HepG2 (cell line): ENCODE measurements around the gene CCDC175. TPM values are rescaled to one million over a fixed set of nuclear protein-coding genes. Genes with fewer than 3 reads are reported as not detected.

Experiments
- FOXJ3 ChIP-seq: sonication (generic); formaldehyde crosslinking; IDR thresholded peaks from 2 replicates; pipeline ENCODE4 v1.4.0; 2020; ENCODE audit warnings: missing genetic modification reagents, mild to moderate bottlenecking, borderline replicate concordance
- NFRKB ChIP-seq: fragments of 450-650 bp; IDR thresholded peaks from 2 replicates; pipeline ENCODE4 v1.6.1; 2017
- ZSCAN9 ChIP-seq: IDR thresholded peaks from 2 replicates; pipeline ENCODE4 v1.6.1; 2016; ENCODE audit warnings: borderline replicate concordance
- polyA plus RNA-seq, 8 experiments: library from polyadenylated mRNA; depleted of rRNA in 3 of 8; stranded (reverse) in 7 of 8; unstranded in 1 of 8; fragments of >200 nt; fragmentation: Illumina TruSeq in 4 of 8; extraction: Trizol in 4 of 8; gene quantifications; 2 replicates each; pipeline versions ENCODE4 v1.2.1 to v1.2.3, GENCODE V29; 2011 to 2016; ENCODE audit warnings: low read depth in 4 of 8, missing spikeins in 1 of 8, mixed read lengths in 1 of 8; ENCODE audit not compliant: insufficient read depth in 1 of 8
- total RNA-seq, 5 experiments: library from RNA; depleted of rRNA; stranded (reverse); fragments of >200 nt; fragmentation: Illumina TruSeq; extraction: Trizol; gene quantifications; 2 replicates each; pipeline ENCODE4 v1.2.3, GENCODE V29; 2016; ENCODE audit warnings: low read depth in 1 of 5
- TF ChIP-seq, protein P1 (sequence below): sonication (generic); formaldehyde crosslinking; IDR thresholded peaks from 2 replicates; pipeline ENCODE4 v1.4.0; 2020; ENCODE audit warnings: mild to moderate bottlenecking, low read depth, missing genetic modification reagents
- TF ChIP-seq, protein P2 (sequence below): sonication (generic); formaldehyde crosslinking; IDR thresholded peaks from 2 replicates; pipeline ENCODE4 v1.5.0; 2020; ENCODE audit warnings: mild to moderate bottlenecking, missing genetic modification reagents, borderline replicate concordance

The CCDC175 gene
- total and polyA plus RNA-seq, 2 of the 13 experiments (the other 11 are each of a cell fraction or from before 2014, with no cell fraction given): not detected

DNA sequence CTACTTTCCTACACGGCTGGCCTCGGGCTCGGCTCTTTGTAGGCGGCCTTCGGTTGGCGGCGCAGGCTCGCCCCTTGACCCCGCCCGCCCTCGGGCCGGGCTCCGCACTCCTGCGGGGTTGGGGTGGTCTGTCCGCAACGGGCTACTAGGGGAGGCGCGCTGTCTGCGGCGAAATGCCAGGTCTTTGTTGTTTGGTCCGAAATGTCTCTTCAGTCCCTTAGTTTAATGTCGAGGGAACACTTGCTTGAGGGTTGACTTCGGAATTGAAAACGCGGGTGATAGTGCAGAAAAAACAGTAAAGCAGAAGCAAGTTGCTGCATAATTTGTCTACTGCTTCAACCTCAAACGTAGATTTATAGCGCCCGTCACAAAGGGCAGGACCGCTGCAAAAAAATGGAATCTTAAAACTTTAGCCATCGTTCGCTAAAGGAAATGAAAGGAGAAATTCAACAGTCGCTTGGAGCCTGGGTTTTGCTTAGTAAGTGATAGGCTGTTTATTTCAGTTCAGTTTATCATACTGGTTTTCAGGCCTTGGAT, 91.9 kb downstream of the CCDC175 start (continued):
- TF ChIP-seq, protein P1, sequence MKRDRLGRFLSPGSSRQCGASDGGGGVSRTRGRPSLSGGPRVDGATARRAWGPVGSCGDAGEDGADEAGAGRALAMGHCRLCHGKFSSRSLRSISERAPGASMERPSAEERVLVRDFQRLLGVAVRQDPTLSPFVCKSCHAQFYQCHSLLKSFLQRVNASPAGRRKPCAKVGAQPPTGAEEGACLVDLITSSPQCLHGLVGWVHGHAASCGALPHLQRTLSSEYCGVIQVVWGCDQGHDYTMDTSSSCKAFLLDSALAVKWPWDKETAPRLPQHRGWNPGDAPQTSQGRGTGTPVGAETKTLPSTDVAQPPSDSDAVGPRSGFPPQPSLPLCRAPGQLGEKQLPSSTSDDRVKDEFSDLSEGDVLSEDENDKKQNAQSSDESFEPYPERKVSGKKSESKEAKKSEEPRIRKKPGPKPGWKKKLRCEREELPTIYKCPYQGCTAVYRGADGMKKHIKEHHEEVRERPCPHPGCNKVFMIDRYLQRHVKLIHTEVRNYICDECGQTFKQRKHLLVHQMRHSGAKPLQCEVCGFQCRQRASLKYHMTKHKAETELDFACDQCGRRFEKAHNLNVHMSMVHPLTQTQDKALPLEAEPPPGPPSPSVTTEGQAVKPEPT (CRISPR knock-in tag): no peak
- TF ChIP-seq NFRKB (no peak), ZSCAN9 (CRISPR knock-in tag) (peak; percentile 15; the same call in 1 of the 2 replicates), FOXJ3 (CRISPR knock-in tag) (0 out of 2 replicates have a peak, but pooled peaks have one; percentile 3)
- TF ChIP-seq, protein P2, sequence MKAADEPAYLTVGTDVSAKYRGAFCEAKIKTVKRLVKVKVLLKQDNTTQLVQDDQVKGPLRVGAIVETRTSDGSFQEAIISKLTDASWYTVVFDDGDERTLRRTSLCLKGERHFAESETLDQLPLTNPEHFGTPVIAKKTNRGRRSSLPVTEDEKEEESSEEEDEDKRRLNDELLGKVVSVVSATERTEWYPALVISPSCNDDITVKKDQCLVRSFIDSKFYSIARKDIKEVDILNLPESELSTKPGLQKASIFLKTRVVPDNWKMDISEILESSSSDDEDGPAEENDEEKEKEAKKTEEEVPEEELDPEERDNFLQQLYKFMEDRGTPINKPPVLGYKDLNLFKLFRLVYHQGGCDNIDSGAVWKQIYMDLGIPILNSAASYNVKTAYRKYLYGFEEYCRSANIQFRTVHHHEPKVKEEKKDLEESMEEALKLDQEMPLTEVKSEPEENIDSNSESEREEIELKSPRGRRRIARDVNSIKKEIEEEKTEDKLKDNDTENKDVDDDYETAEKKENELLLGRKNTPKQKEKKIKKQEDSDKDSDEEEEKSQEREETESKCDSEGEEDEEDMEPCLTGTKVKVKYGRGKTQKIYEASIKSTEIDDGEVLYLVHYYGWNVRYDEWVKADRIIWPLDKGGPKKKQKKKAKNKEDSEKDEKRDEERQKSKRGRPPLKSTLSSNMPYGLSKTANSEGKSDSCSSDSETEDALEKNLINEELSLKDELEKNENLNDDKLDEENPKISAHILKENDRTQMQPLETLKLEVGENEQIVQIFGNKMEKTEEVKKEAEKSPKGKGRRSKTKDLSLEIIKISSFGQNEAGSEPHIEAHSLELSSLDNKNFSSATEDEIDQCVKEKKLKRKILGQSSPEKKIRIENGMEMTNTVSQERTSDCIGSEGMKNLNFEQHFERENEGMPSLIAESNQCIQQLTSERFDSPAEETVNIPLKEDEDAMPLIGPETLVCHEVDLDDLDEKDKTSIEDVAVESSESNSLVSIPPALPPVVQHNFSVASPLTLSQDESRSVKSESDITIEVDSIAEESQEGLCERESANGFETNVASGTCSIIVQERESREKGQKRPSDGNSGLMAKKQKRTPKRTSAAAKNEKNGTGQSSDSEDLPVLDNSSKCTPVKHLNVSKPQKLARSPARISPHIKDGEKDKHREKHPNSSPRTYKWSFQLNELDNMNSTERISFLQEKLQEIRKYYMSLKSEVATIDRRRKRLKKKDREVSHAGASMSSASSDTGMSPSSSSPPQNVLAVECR: 0 out of 2 replicates have a peak, but pooled peaks have one; percentile 21
